SJCRH30 (cell line): Measurements from ENCODE around the gene KLHL21. TPM values are rescaled to one million over a fixed set of nuclear protein-coding genes. Genes with fewer than 3 reads are reported as not detected.

Experiments
- DNase-seq, 2 experiments: peaks; one replicate each; pipeline ENCODE4 v3.0.0-alpha.2; 2015 to 2020
- H3K27ac ChIP-seq: fragments of 250-450 bp; sonication (Bioruptor Pico); 2 replicates; pipeline ENCODE4 v1.5.1; 2020; ENCODE audit warnings: mild to moderate bottlenecking, moderate library complexity
- H3K27me3 ChIP-seq: fragments of 250-450 bp; sonication (Bioruptor Pico); 2 replicates; pipeline ENCODE4 v1.5.1; 2020; ENCODE audit warnings: mild to moderate bottlenecking, moderate library complexity
- H3K36me3 ChIP-seq: fragments of 250-450 bp; sonication (Bioruptor Pico); 2 replicates; pipeline ENCODE4 v1.5.1; 2020; ENCODE audit warnings: mild to moderate bottlenecking, moderate library complexity
- H3K4me1 ChIP-seq: fragments of 250-450 bp; sonication (Bioruptor Pico); 2 replicates; pipeline ENCODE4 v1.5.1; 2020; ENCODE audit warnings: mild to moderate bottlenecking, moderate library complexity
- H3K4me3 ChIP-seq: fragments of 250-450 bp; sonication (Bioruptor Pico); 2 replicates; pipeline ENCODE4 v1.5.1; 2020; ENCODE audit warnings: mild to moderate bottlenecking, moderate library complexity
- H3K9me3 ChIP-seq: fragments of 250-450 bp; sonication (Bioruptor Pico); replicated peaks from 2 replicates; pipeline ENCODE4 v1.5.1; 2020; ENCODE audit warnings: mild to moderate bottlenecking, moderate library complexity
- total RNA-seq: library from RNA; depleted of rRNA; stranded (reverse); fragments of >200 nt; shearing (Covaris generic); gene quantifications from 2 replicates; pipeline ENCODE4 v1.2.3, GENCODE V29; 2014

KLHL21 gene
- total RNA-seq, 1 experiment from 2014 or later, result 45.0 TPM

DNA sequence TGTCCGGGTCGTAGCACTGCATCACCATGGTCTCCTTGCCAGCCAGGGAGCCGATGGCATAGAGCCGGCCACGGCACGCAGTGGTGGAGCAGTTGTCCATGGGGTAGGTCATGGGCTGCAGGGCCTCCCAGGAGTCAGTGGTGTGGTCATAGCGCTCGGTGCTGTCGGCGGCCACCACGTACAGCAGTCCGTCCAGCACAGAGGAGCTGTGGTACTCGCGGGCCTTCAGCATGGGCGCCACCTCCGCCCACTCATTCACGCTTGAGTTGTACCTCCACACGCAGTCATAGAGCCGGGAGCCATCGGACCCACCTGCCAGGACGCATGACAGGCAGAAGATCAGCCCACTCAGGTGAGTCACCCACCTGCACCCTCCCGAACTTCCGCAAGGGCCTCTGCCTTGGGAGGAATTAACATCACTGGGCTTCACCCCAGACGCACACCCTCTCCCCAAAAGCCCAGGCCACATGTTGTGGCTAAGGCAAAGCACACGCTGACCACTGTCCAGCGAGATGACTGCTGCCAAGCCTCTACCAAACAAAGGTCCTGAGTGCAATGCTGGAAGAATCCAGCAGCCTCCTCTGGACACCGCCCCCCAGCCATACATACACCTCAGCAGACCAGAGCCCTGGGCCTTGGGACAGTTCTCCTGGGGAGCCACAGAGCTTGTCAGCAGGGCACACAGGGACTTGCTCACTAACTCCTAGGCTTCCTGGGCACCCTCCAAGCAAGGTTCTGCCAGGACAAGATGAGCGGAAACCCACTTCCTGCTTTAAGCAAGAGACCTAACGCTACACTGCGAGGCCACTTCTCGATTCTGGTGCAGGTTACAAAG lies 3.3 kb downstream of the KLHL21 start:
- Histone ChIP-seq H3K27ac (no peak overlapping the region), H3K9me3 (no peaks in the 10 kb centered on the region), H3K4me3 (no peak overlapping the region), H3K4me1 (0 out of 2 replicates have a peak, but pooled peaks cover 3% of the 10 kb centered on the region), H3K36me3 (peaks cover 47% of the 10 kb centered on the region), H3K27me3 (no peaks in the 10 kb centered on the region)
- DNase-seq, result no peak

- Histone ChIP-seq H3K36me3 (peaks cover 63% of the 10 kb centered on the region), H3K4me3 (no peak overlapping the region), H3K27me3 (no peaks in the 10 kb centered on the region), H3K9me3 (no peaks in the 10 kb centered on the region), H3K27ac (no peak overlapping the region), H3K4me1 (0 out of 2 replicates have a peak, but pooled peaks cover 3% of the 10 kb centered on the region)
- no peak for DNase-seq
Measured at GRCh38 chr1:6597777-6598131, 4.9 kb downstream of the KLHL21 start.

- 0 out of 2 replicates have a peak, but pooled peaks cover 3% of the 10 kb centered on the region for H3K4me1 ChIP-seq
- H3K27ac ChIP-seq, result no peak overlapping the region
- H3K27me3 ChIP-seq, result no peaks in the 10 kb centered on the region
- H3K9me3 ChIP-seq, result no peaks in the 10 kb centered on the region
- no peak for DNase-seq
- no peak overlapping the region for H3K4me3 ChIP-seq
- peaks cover 67% of the 10 kb centered on the region for H3K36me3 ChIP-seq
Measured at GRCh38 chr1:6596886-6597776, 5.5 kb downstream of the KLHL21 start.

DNA sequence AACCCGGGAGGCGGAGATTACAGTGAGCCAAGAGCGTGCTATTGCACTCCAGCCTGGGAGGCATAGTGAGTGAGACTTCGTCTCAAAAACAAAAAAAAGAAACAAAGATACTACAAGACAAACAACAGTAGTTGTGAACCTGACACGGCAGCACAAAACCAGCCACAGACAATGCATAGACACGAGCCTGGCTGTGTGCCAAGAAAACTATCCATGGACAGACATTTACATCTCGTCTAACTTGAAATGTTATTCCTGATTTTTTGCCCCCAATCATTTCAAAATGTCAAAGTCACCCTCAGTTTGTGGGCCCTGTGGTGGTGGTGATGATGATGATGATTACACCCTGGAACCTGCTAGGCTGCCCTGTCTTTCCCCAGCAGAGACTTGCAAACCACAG lies 6.3 kb downstream of the KLHL21 start:
- Histone ChIP-seq H3K36me3 (peaks cover 70% of the 10 kb centered on the region), H3K27ac (no peak overlapping the region), H3K4me3 (no peak overlapping the region), H3K27me3 (no peaks in the 10 kb centered on the region), H3K9me3 (no peaks in the 10 kb centered on the region), H3K4me1 (0 out of 2 replicates have a peak, but pooled peaks cover 3% of the 10 kb centered on the region)
- no peak for DNase-seq

GRCh38 chr1:6594977-6595740 lies 7.5 kb downstream of the KLHL21 start:
- no peak overlapping the region for H3K4me3 ChIP-seq
- no peaks in the 10 kb centered on the region for H3K27me3 ChIP-seq
- H3K9me3 ChIP-seq, result no peaks in the 10 kb centered on the region
- DNase-seq, result no peak
- no peak overlapping the region for H3K27ac ChIP-seq
- 0 out of 2 replicates have a peak, but pooled peaks cover 2% of the 10 kb centered on the region for H3K4me1 ChIP-seq
- H3K36me3 ChIP-seq, result peaks cover 74% of the 10 kb centered on the region

DNA sequence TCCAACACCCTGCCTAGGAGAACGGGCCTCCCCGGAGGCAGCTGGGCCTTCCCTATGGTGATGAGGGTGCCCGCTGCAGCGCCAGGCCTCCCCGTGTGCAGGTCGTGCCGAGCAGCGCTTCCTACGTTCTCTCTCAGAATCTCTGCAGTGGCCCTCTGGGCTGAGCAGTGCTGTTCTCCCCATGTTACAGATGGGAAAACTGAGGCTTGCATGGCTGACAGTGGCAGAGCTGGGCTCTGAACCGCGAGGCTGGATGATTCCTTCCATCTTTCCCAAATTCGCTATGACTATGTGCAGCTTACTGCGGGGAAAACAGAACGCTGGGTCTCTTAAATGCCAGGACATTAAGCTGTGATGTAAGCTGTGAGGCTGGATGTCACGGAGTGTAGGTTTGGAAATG lies 8.9 kb downstream of the KLHL21 start:
- H3K9me3 ChIP-seq, result no peaks in the 10 kb centered on the region
- no peaks in the 10 kb centered on the region for H3K4me1 ChIP-seq
- H3K27me3 ChIP-seq, result no peaks in the 10 kb centered on the region
- H3K4me3 ChIP-seq, result no peak overlapping the region
- no peak for DNase-seq
- no peak overlapping the region for H3K27ac ChIP-seq
- peaks cover 78% of the 10 kb centered on the region for H3K36me3 ChIP-seq

DNA sequence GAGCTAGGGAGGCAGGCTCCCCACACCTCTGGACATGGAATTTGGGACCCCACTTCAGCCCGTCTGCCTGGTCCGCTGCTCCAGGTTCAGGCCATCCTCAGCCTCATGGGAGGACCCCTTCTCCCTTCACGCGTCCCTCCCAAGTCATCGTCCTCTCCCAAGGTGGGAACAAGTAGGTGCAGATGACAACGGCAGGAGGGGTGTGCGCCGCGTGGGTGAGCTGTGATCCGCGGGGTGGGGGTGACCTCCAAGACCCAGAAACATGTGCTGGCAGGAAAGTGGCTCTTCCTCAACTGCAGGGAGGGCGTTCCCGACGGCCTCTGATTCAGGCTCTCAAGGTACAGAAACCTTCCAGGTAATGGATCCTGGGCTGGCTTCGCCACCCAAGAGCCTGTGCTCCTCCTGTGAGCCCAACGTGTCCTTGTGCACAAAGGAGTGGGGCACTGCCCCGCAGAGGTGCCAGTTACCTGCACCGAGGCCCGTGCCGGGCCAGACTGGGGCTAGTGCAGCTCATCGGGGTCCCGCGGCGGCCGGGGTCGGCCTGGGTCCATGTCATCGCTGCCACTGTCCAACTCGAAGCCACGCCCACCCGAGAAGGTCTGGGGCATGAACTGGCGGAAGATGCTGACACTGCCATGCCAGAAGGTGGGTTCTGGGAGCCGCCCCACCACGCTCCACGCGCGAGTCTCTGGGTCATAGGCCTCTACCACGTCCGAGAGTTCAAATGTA lies 9.6 kb downstream of the KLHL21 start:
- DNase-seq, result no peak
- Histone ChIP-seq H3K36me3 (peaks cover 80% of the 10 kb centered on the region), H3K27ac (no peak overlapping the region), H3K9me3 (no peaks in the 10 kb centered on the region), H3K4me3 (no peak overlapping the region), H3K4me1 (no peaks in the 10 kb centered on the region), H3K27me3 (no peaks in the 10 kb centered on the region)

- Histone ChIP-seq H3K36me3 (peaks cover 75% of the 10 kb centered on the region), H3K27me3 (no peaks in the 10 kb centered on the region), H3K4me3 (no peak overlapping the region), H3K4me1 (no peaks in the 10 kb centered on the region), H3K27ac (no peak overlapping the region), H3K9me3 (no peaks in the 10 kb centered on the region)
- DNase-seq, result no peak
Measured at GRCh38 chr1:6592441-6592840, 10.2 kb downstream of the KLHL21 start.

GRCh38 chr1:6591644-6592043 lies 11.0 kb downstream of the KLHL21 start:
- Histone ChIP-seq H3K36me3 (peaks cover 67% of the 10 kb centered on the region), H3K27me3 (no peaks in the 10 kb centered on the region), H3K9me3 (no peaks in the 10 kb centered on the region), H3K4me1 (no peaks in the 10 kb centered on the region), H3K4me3 (no peak overlapping the region), H3K27ac (no peak overlapping the region)
- DNase-seq, result no peak

DNA sequence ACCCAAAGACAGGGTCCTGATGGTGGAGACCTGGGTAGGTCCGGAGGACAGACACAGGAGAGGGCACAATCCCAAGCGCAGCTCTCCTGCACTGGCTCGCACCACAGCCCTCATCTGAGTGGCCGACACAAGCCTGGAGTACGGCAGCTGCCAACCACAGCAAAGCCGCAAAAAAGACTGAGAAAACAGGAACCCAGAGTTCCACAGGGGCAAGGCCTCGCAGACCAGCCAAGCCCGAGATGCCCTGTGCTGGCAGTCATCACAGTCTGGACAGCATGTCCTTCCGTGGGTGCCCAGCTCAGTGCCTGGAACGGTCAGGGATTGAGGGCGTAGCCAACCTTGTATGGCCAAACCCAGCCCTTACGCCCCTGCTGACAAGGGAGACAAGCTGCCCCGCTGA lies 11.4 kb downstream of the KLHL21 start:
- Histone ChIP-seq H3K9me3 (no peaks in the 10 kb centered on the region), H3K4me1 (no peaks in the 10 kb centered on the region), H3K36me3 (peaks cover 63% of the 10 kb centered on the region), H3K4me3 (no peak overlapping the region), H3K27ac (no peak overlapping the region), H3K27me3 (no peaks in the 10 kb centered on the region)
- DNase-seq, result no peak

GRCh38 chr1:6590046-6590445 lies 12.6 kb downstream of the KLHL21 start:
- DNase-seq, result no peak
- Histone ChIP-seq H3K27ac (no peak overlapping the region), H3K4me3 (no peak overlapping the region), H3K4me1 (no peaks in the 10 kb centered on the region), H3K27me3 (no peaks in the 10 kb centered on the region), H3K9me3 (no peaks in the 10 kb centered on the region), H3K36me3 (peaks cover 52% of the 10 kb centered on the region)

DNA sequence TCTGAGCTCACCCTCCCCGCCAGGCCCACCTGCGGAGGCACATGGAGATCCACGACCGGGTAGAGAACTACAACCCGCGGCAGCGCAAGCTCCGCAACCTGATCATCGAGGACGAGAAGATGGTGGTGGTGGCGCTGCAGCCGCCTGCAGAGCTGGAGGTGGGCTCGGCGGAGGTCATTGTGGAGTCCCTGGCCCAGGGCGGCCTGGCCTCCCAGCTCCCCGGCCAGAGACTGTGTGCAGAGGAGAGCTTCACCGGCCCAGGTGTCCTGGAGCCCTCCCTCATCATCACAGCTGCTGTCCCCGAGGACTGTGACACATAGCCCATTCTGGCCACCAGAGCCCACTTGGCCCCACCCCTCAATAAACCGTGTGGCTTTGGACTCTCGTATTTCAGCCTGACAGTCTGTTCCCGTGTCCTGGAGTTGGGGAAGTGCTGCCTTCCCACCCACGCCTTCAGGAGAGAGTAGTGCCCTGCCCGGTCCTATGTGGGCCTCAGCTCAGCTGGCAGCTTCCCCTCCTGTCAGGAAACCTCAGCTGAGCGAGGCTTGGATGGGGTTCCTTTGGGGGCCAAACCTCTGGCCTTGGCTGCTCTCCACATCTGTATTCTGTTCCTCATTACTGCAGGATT lies 13.7 kb downstream of the KLHL21 start:
- Histone ChIP-seq H3K4me3 (no peak overlapping the region), H3K4me1 (no peaks in the 10 kb centered on the region), H3K27me3 (no peaks in the 10 kb centered on the region), H3K27ac (no peak overlapping the region), H3K9me3 (no peaks in the 10 kb centered on the region), H3K36me3 (peaks cover 42% of the 10 kb centered on the region)
- DNase-seq, result peak in 1 of 2 experiments; percentile 49

GRCh38 chr1:6588128-6588892 lies 14.4 kb downstream of the KLHL21 start:
- H3K27me3 ChIP-seq, result no peaks in the 10 kb centered on the region
- no peaks in the 10 kb centered on the region for H3K4me1 ChIP-seq
- no peak overlapping the region for H3K27ac ChIP-seq

More at GRCh38 chr1:6588128-6588892, 14.4 kb downstream of the KLHL21 start:
- Histone ChIP-seq H3K9me3 (no peaks in the 10 kb centered on the region), H3K36me3 (peaks cover 36% of the 10 kb centered on the region), H3K4me3 (no peak overlapping the region)
- DNase-seq, result no peak
